PC-9 (cell line): Measurements from ENCODE around the gene RHBDD2.

ENCODE experiments used
- CTCF ChIP-seq: fragments of 200-600 bp; sonication (generic); conservative IDR thresholded peaks from 2 replicates; pipeline ENCODE4 v1.6.1; 2017; ENCODE audit warnings: mixed run types, antibody characterized with exemption, mild to moderate bottlenecking, moderate library complexity
- EZH2 ChIP-seq: fragments of 200-600 bp; sonication (generic); IDR thresholded peaks from 2 replicates; pipeline ENCODE4 v1.8.0; 2017; ENCODE audit warnings: antibody characterized with exemption, low read depth

GRCh38 chr7:75872073-75872782, 6.6 kb upstream of the RHBDD2 start:
- TF ChIP-seq CTCF = no peak
- no peak for TF ChIP-seq EZH2
